SKM-1 (cell line): ENCODE measurements around the gene PDX1.

ENCODE experiments used
- DNase-seq: peaks from one replicate; lab custom pipeline; 2025; ENCODE audit not compliant: unreplicated experiment; lab: John Stamatoyannopoulos, UW

The PDX1 gene

GRCh38 chr13:27969082-27969865 lies 49.5 kb downstream of the PDX1 start, which contains the start of gene CDX2:
Gene CDX2 (minus strand): TSS chr13:27969315. CDS start chr13:27969006, 309 bp downstream.
- no peak for DNase-seq

GRCh38 chr13:27969866-27970229 lies 50.0 kb downstream of the PDX1 start:
- DNase-seq: no peak

DNA sequence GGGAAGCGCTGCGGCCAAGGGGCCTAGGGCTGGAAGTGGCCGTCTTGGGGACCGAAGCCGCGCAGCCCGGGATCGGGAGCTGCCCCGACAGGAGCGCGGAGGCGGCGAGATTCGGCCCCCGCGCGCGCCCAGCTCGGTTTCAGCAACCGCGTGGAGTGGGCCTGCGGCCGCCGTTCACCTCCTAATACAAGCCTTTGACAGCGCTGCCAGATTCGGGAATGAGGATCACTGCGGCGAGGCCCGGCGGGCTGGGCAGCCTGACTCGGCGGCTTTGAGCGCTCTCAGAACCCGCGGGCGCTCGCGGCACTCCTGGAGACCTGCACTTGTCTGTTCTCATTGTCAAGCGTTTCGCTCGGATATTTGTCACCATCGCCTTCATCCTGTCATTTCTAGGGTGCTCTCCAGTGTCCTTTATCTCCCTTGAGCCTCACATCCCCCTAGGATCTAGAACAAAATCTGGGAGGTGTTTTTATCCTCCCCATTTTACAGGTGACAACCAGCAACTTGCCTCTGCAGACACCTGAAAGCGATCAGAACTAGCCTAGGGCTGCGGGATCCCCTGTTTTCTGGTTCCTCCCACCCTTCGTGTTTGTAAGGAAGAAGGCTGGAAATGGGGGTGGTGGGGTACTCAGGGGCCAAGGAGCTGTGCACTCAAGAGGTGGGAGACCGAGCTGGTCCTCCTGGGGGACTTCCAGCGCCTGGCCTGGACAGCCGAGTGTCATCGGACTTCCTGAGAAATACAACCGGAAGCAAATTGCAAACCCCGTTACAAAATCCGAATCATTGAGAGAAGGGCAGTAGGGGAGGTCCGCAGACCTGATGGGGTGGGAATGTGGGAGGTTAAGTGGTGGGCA lies 50.8 kb downstream of the PDX1 start:
- no peak for DNase-seq

DNA sequence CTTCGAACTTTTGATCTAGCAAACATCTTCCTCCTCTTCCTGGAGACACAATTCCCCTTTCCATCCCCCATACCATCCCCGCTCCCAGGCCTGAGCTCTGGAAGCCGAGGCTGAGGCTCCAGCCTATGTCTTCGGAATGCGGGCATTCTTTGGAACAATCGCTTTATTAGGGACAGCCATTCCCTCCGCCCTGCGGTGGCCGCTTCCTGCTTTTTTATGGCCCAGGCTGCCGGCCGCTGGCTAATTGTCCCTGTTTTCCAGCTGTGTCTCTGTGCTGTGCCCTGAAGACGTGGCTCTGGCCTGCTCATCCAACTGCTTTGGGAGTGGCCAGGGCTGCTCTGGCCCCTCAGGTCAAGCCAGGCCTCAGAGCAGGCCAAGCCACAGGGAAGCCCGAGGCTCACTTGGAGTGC lies 51.4 kb downstream of the PDX1 start:
- no peak for DNase-seq

- no peak for DNase-seq
These were observed 52.1 kb downstream of the PDX1 start for GRCh38 chr13:27971776-27972477.

GRCh38 chr13:27972478-27972820 lies 52.6 kb downstream of the PDX1 start:
- DNase-seq: no peak

DNA sequence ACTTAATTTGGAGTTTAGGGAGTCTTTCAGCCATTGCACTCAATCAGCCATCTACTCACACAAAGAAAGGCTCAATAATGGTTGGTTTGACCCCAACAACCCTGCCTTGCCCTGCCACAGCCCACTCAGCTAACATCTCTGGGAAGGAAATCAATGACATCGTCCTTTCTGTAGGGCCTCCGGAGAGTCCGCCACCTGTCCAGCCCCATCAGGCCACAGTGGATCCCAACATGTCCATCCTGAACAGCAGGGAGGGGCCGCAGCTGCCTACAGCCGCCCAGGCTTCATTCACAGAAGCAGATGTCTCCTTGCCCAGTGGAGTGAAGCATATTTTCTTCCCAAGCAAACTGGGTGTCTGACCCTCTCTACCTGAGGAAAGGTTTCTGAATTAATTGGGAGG lies 53.5 kb downstream of the PDX1 start:
- no peak for DNase-seq

DNA sequence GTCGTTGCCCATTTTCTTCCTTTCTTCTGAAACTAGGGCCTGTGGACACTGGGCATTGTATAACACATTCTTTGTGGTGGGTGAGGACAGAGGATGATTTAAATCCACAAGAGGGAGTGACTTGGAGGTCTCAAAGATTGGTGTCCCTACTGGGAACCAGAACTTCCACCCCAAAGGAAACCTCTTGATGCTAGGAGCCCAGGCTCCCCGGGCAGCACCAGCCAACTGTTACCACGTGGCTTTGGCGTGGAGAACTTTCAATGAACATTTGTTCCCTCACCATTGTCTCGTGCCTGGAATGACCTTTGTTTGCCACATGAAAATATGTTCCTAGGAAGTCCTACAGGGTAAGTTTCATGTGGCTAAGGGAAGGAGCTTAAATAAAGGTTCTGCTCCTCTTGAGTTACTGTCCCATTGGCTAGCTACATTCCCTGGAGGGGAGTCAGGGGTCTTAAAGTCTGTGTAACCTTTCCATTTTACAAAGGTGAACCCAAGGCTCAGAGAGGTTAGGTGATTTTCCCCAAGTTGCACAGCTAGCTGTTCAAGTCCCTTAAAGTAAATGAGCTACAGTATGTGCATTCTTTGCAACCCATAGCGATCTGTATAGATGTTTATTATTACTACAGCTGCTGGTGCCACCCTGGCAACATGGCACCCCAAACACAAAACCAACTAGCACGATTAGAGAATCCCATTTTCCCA lies 54.3 kb downstream of the PDX1 start:
- DNase-seq: no peak
